Small intestine (tissue), 4 donors: ENCODE measurements around the gene SIGLEC14. TPM values are rescaled to one million over a fixed set of nuclear protein-coding genes. Genes with fewer than 3 reads are reported as not detected.

ENCODE experiments used
- polyA plus RNA-seq, 4 donors: library from polyadenylated mRNA; stranded (reverse) in 3 of 4; unstranded in 1 of 4; fragments of 200-250 nt in 3 of 4; fragments of 120-200 nt in 1 of 4; gene quantifications; one replicate each; pipeline versions ENCODE4 v1.2.1 to v1.2.3, GENCODE V29; 2013
- donor health status: healthy with polysubstance abuse.
- donor health status: Bipolar disorder and iron deficiency.
- donor health status: healthy.

SIGLEC14 gene
- polyA plus RNA-seq, 4 donors: 1.3 to 2.3 TPM; not detected in 2

Other genes starting within 250 kb of the SIGLEC14 start
- 1 to 10 TPM; 1.3 to 10.0 (median 2.2) TPM for gene SIGLEC10, start 229.2 kb downstream of the SIGLEC14 start, polyA plus RNA-seq
- 1 to 10 TPM in 1 of 4 donors, under 1 TPM in 2, not detected in 1; 0.22 to 1.1 (median 0.59) TPM for gene SIGLEC8, start 188.4 kb downstream of the SIGLEC14 start, polyA plus RNA-seq
- gene CEACAM18, start 168.3 kb downstream of the SIGLEC14 start, polyA plus RNA-seq: 1 to 10 TPM in 2 of 4 donors, under 1 TPM in 2; 0.10 to 5.8 (median 1.9) TPM
- 1 to 10 TPM in 2 of 4 donors, under 1 TPM in 1, not detected in 1; 0.33 to 5.7 (median 2.0) TPM for gene SIGLEC12, start 145.0 kb downstream of the SIGLEC14 start, polyA plus RNA-seq
- under 1 TPM in 2 of 4 donors, not detected in 2; 0.09 to 0.76 TPM for gene SIGLEC6, start 115.2 kb downstream of the SIGLEC14 start, polyA plus RNA-seq
- 1 to 10 TPM; 1.6 to 8.9 (median 2.2) TPM for gene ZNF175, start 75.5 kb downstream of the SIGLEC14 start, polyA plus RNA-seq
- gene SIGLEC5, start 16.4 kb downstream of the SIGLEC14 start, polyA plus RNA-seq: under 1 TPM in 1 of 4 donors, not detected in 3; 0.06 TPM
- gene SPACA6, start 46.5 kb upstream of the SIGLEC14 start, polyA plus RNA-seq: 1 to 10 TPM in 2 of 4 donors, not detected in 2; 4.1 to 6.6 TPM
- 1 to 10 TPM in 1 of 4 donors, not detected in 3; 1.1 TPM for gene HAS1, start 77.2 kb upstream of the SIGLEC14 start, polyA plus RNA-seq
- 1 to 10 TPM in 3 of 4 donors, under 1 TPM in 1; 0.40 to 8.1 (median 1.9) TPM for gene FPR1, start 105.1 kb upstream of the SIGLEC14 start, polyA plus RNA-seq
- 1 to 10 TPM in 2 of 4 donors, under 1 TPM in 1, not detected in 1; 0.04 to 2.6 (median 1.8) TPM for gene FPR2, start 114.4 kb upstream of the SIGLEC14 start, polyA plus RNA-seq
- 1 to 10 TPM in 3 of 4 donors, under 1 TPM in 1; 0.89 to 5.1 (median 3.8) TPM for gene FPR3, start 148.3 kb upstream of the SIGLEC14 start, polyA plus RNA-seq
- gene ZNF577, start 241.1 kb upstream of the SIGLEC14 start, polyA plus RNA-seq: 10 to 100 TPM in 1 of 4 donors, 1 to 10 TPM in 3; 4.7 to 29.4 (median 8.0) TPM